HG03460 (cell line): ENCODE measurements around the gene MED20.

Experiments
- ATAC-seq: cut with Tn5 transposase; IDR thresholded peaks from one replicate; pipeline ENCODE4 v1.9.1; 2021; ENCODE audit not compliant: unreplicated experiment

The MED20 gene

GRCh38 chr6:41914869-41915530, 5.9 kb downstream of the MED20 start:
- ATAC-seq, result no peak

DNA sequence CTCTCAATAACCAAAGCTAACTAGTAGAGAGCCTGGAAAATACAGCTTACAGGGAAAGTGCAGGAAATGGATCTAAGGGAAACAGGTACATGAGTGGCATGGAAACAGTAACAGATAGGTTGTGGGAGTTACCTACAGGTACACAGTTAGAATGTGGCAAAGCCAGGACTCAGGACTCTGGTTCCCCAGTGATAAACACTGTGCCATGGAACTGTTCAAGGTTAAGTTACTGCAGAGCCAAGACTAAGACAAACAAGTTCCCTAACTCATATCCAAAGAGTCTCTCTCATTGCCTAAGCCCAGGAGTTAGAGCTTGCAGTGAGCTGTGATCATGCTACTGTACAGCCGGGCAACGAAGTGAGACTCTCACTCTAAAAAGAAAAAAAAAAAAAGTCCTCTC, 6.6 kb downstream of the MED20 start:
- no peak for ATAC-seq

DNA sequence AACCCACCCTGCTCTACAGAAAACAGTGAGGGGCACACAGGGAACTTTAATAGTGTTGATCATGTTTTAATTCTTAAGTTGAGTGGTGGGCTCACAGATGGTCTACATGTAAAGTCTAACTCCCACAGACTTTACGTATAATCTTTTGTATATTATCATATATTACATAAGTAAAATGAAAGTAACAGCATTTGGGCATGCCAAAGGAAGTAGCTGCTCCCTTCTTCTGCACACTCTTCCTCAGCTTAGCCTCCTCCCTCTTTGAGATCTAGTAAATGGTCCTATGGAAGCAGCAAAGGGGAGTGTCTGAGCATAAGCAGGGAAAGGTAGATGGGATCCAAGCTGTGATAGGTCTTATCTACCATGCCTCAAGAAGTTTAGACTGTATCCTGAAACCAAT, 11.2 kb downstream of the MED20 start:
- no peak for ATAC-seq

- ATAC-seq, result no peak
Measured at GRCh38 chr6:41901882-41902519, 18.9 kb downstream of the MED20 start.

- no peak for ATAC-seq
Measured at GRCh38 chr6:41900861-41901260, 20.1 kb downstream of the MED20 start.

GRCh38 chr6:41896281-41896680, 24.7 kb downstream of the MED20 start:
- no peak for ATAC-seq

- peak; percentile 77 for ATAC-seq
Measured at GRCh38 chr6:41895300-41896233, 25.4 kb downstream of the MED20 start, which contains the start of gene USP49. Gene USP49, minus strand, starts transcription at chr6:41895375. Its CDS starts 88,392 bp downstream, at chr6:41806983.

DNA sequence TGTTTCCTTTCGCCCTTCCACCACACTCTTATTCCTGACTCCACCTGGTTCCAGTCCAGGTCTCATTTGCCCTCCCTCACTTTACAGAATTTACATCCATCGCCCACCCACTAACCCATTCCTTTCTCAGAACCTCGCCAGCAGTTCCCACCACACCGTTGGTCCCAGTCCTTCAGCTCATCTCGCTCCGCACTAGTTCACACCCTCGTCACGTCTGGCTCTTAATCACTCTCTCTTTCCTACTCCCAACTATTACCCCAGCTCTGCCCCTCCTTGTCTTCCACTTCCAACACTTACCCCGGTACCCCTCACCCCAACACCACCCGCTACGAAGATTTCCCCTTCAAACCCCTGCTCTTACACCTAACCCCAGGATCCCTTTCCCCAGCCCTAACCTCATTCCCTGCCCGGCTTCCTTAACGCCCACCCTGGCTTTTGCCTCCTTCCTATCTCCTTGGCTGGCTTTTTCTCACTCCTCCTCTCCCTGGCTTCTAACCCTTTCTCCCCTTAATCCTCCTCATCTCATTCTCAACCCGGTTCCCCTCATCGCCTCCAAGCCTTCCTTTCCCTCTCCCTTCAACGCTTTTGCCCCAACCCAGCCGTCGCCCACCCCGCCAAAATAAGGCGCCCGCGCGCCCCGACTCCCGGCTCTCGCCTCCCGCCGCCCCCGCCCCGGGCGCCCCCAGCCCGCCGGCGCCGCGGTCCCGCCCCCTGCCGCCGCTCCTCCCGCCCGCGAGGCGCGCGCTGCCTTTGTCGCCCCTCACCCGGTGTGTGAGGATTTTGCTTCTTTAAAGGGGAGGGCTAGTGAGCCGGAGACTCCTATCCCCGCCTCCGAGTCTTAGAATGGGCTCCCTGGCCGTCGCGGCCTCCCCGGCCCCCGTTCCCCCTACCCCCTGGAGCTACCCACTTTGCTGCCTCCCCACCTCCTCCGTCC, 26.3 kb downstream of the MED20 start:
- peak; percentile 21 for ATAC-seq

- no peak for ATAC-seq
Measured at GRCh38 chr6:41892921-41893564, 27.9 kb downstream of the MED20 start.

- no peak for ATAC-seq
Measured at GRCh38 chr6:41887331-41887751, 33.6 kb downstream of the MED20 start.

DNA sequence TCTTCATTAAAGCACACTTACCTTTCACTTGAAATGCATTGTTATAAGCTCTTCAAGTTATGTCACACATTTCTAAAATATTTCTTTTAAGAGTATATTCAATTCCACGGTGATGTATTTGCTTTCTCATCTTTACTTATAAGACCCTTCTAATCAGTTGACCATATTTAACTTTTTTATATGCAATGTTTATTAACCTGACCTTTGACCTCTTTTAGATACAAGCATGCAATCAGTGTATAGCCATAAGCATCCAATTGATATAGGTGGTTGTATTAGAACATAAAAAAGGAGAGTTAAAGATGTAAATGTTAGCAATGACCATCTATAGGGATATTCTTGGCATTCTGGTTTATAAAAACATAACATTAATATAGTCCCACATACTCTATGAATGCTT, 35.0 kb downstream of the MED20 start:
- no peak for ATAC-seq

DNA sequence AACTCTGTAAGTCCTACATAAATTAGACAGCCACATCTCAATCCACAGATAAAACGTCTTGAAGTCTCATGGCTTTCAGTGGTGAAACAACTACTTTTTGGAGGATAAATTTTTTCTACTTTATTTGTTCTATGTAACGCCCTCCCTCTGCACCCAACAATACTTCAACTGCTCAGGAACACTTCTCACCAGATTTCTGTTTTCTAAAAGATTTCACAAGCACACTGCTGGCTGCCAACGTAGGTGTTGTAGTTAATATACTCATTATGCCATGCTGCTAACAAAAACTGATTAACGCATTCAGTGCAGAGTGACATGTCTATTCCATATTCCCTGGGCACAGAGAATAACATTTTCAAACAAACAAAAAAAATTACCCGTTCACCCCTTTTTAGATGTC, 36.0 kb downstream of the MED20 start:
- ATAC-seq, result no peak

DNA sequence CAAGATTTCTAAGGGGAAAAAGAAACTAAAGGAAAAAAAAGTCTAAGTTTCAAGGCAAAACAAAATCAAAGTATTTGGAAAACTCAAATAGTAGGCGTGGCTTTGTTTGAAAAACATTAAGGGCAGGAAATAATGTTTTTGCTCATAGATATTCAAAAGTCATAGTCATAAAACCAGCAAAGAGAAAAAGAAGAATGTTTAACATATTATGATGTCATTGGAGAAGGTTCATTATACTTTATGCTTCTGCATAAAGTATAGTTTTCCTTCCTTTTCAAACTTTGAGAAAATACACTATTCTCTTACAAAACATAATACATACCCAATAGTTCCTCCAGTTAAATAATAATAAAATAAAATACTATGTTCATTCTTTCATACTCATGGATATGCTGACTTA, 39.4 kb downstream of the MED20 start:
- ATAC-seq, result no peak

DNA sequence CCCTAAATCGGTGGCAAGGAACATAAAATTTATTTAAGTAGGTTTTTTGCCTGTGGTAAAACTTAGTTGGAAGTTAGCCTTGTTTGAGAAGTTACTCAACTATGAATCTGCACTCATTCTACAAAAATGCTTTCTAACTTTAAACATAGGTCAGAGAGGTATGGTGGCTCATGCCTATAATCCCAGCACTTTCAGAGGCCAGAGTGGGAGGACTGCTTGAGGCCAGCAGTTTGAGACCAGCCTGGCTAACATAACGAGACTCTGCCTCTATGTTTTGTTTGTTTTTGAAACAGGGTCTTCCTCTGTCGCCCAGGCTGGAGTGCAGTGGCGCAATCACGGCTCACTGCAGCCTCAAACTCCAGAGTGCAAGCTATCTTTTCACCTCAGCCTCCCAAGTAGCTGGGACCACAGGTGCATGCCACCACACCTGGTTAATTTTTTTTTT, 42.0 kb downstream of the MED20 start:
- ATAC-seq, result no peak

DNA sequence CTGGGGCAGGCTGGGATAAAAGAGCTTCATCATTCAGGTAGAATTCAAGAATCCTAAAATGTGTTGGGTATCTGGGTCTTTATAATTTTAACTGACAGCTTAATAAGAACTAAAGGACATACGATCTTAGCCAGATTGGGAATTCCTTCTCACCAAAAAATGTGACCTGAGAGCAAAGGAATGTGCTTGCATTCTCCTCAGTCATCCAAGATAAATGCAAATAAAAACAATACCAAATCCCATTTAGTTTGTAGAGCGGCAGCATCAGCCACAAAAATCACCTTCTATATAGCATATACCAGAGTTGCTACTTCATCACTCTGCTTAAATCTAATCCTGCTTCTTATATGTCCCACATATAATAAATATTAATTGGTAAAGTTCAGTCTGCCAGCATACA, 42.7 kb downstream of the MED20 start:
- ATAC-seq, result no peak

- no peak for ATAC-seq
Measured at GRCh38 chr6:41877051-41877680, 43.8 kb downstream of the MED20 start.

- ATAC-seq, result no peak
Measured at GRCh38 chr6:41874741-41875140, 46.2 kb downstream of the MED20 start.

DNA sequence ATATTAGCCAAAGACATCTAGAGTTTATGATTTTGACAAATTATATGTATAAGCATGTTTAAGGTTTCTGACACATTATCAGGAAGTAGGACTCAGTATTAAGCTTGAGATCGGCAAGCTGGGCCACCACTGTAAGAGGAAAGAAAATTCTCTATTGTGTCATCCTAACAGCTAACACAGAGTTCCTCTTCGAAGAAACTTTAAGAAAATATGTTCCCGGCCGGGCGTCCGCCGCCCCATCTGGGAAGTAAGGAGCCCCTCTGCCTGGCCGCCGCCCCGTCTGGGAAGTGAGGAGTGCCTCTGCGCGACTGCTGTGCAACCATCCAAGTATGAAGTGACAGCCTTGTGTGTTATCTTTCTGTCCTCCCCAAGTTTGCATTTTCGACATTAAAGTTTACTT, 48.8 kb downstream of the MED20 start:
- ATAC-seq, result no peak

- no peak for ATAC-seq
Measured at GRCh38 chr6:41871691-41872090, 49.2 kb downstream of the MED20 start.

DNA sequence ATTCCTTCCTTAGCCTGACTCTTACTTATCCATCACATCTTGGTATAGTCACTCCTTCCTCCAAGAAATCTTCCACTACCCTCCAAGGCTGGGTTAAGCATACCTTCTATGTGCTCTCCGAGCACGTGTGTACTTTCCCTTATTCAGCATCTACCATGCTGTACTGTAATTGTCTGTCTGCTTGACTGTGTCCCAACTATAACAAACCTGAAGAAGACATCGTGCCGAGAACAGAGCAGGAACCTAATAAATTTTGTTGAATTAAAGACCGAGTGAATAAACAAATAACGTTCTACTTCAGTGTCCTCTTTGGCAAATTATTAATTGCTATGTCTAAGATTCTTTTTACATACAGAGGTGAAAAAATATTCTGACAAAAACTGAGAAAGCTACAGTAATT, 61.6 kb downstream of the MED20 start:
- no peak for ATAC-seq
